ENCODE data around the gene SNED1. TPM values are rescaled to one million over a fixed set of nuclear protein-coding genes. Genes with fewer than 3 reads are reported as not detected.

The SNED1 gene
- polyA plus RNA-seq, 1 experiment: 3.9 TPM

GRCh38 chr2:241006412-241006811 lies 8.0 kb downstream of the SNED1 start:
- no peak for DNase-seq (ENCODE audit: low read depth)
- ChIA-PET CTCF (no interaction called here), POLR2A (no interaction called here)
- TF ChIP-seq CTCF (IDR thresholded peaks at IDR 0.05; ENCODE audit: insufficient read depth, low read depth, low read length): no peak
- no peaks in the 10 kb centered on the region for H3K27me3 ChIP-seq (ENCODE audit: control insufficient read depth, insufficient read depth, low read length)
- H3K4me3 ChIP-seq (ENCODE audit: low read depth, low read length): no peak overlapping the region
- no peaks in the 10 kb centered on the region for H3K36me3 ChIP-seq (ENCODE audit: control insufficient read depth, insufficient read depth, low read length)

GRCh38 chr2:241007111-241007510 lies 8.7 kb downstream of the SNED1 start:
- CTCF ChIA-PET: no interaction called here
- TF ChIP-seq CTCF (IDR thresholded peaks at IDR 0.05; ENCODE audit: insufficient read depth, low read depth, low read length): no peak
- Histone ChIP-seq H3K4me3 (ENCODE audit: low read depth, low read length) (no peak overlapping the region), H3K27me3 (ENCODE audit: control insufficient read depth, insufficient read depth, low read length) (no peaks in the 10 kb centered on the region), H3K36me3 (ENCODE audit: control insufficient read depth, insufficient read depth, low read length) (no peaks in the 10 kb centered on the region)
- POLR2A ChIA-PET: no interaction called here
- no peak for DNase-seq (ENCODE audit: low read depth)

- DNase-seq (ENCODE audit: low read depth): no peak
- POLR2A ChIA-PET: no interaction called here
- no peak for TF ChIP-seq CTCF (IDR thresholded peaks at IDR 0.05; ENCODE audit: insufficient read depth, low read depth, low read length)
- Histone ChIP-seq H3K36me3 (ENCODE audit: control insufficient read depth, insufficient read depth, low read length) (no peaks in the 10 kb centered on the region), H3K27me3 (ENCODE audit: control insufficient read depth, insufficient read depth, low read length) (no peaks in the 10 kb centered on the region), H3K4me3 (ENCODE audit: low read depth, low read length) (no peak overlapping the region)
- CTCF ChIA-PET: no interaction called here
Observed at GRCh38 chr2:241007880-241008710, 9.7 kb downstream of the SNED1 start.

GRCh38 chr2:241008711-241009121 lies 10.3 kb downstream of the SNED1 start:
- DNase-seq (ENCODE audit: low read depth): no peak
- Histone ChIP-seq H3K4me3 (ENCODE audit: low read depth, low read length) (no peak overlapping the region), H3K36me3 (ENCODE audit: control insufficient read depth, insufficient read depth, low read length) (no peaks in the 10 kb centered on the region), H3K27me3 (ENCODE audit: control insufficient read depth, insufficient read depth, low read length) (no peaks in the 10 kb centered on the region)
- ChIA-PET POLR2A (no interaction called here), CTCF (no interaction called here)
- TF ChIP-seq CTCF (IDR thresholded peaks at IDR 0.05; ENCODE audit: insufficient read depth, low read depth, low read length): no peak

GRCh38 chr2:241009191-241009590 lies 10.8 kb downstream of the SNED1 start:
- ChIA-PET CTCF (interaction anchor here (1.6 to 1.7 kb wide), 2 partner anchors 12 to 95 kb away, joined by 5 to 14 read pairs; no protein-coding TSS in a partner anchor), POLR2A (no interaction called here)
- TF ChIP-seq CTCF (IDR thresholded peaks at IDR 0.05; ENCODE audit: insufficient read depth, low read depth, low read length): no peak
- Histone ChIP-seq H3K4me3 (ENCODE audit: low read depth, low read length) (no peak overlapping the region), H3K36me3 (ENCODE audit: control insufficient read depth, insufficient read depth, low read length) (no peaks in the 10 kb centered on the region), H3K27me3 (ENCODE audit: control insufficient read depth, insufficient read depth, low read length) (no peaks in the 10 kb centered on the region)
- no peak for DNase-seq (ENCODE audit: low read depth)

Measured in BJ (cell line).